OCI-LY1 (cell line): ENCODE data around the gene ANKRD34B.

ENCODE experiments used
- H2AFZ ChIP-seq: fragments of 200-600 bp; sonication (generic), shearing (Covaris generic); 2 replicates; pipeline ENCODE4 v1.6.0; 2014; ENCODE audit warnings: antibody characterized with exemption, mild to moderate bottlenecking, low read length
- H3F3A ChIP-seq: fragments of 200-600 bp; sonication (generic), shearing (Covaris generic); 2 replicates; pipeline ENCODE4 v1.6.0; 2014; ENCODE audit warnings: mild to moderate bottlenecking, antibody characterized with exemption, low read length, moderate library complexity; ENCODE audit not compliant: insufficient read depth
- H3K27ac ChIP-seq: fragments of 200-600 bp; sonication (generic); 2 replicates; pipeline ENCODE4 v1.5.1; 2014; ENCODE audit warnings: low read length, mixed run types, mild to moderate bottlenecking, low read depth; ENCODE audit not compliant: poor library complexity, severe bottlenecking
- H3K27me3 ChIP-seq: fragments of 200-600 bp; sonication (generic); 2 replicates; pipeline ENCODE4 v1.6.0; 2014; ENCODE audit warnings: antibody characterized with exemption, mild to moderate bottlenecking, low read length, moderate library complexity; ENCODE audit not compliant: insufficient read depth
- H3K36me3 ChIP-seq: fragments of 200-600 bp; sonication (generic); 2 replicates; pipeline ENCODE4 v1.6.1; 2014; ENCODE audit warnings: mild to moderate bottlenecking, antibody characterized with exemption, low read length, moderate library complexity, mixed read lengths; ENCODE audit not compliant: insufficient read depth
- H3K4me1 ChIP-seq: fragments of 200-600 bp; sonication (generic); 2 replicates; pipeline ENCODE4 v1.5.1; 2014; ENCODE audit warnings: mild to moderate bottlenecking, low read length, moderate library complexity; ENCODE audit not compliant: insufficient read depth, severe bottlenecking
- H3K4me2 ChIP-seq: fragments of 200-600 bp; sonication (generic), shearing (Covaris generic); 2 replicates; pipeline ENCODE4 v1.6.1; 2014; ENCODE audit warnings: low read length
- H3K4me3 ChIP-seq: fragments of 200-600 bp; sonication (generic); 2 replicates; pipeline ENCODE4 v1.5.1; 2014; ENCODE audit warnings: low read length, low read depth, mild to moderate bottlenecking, mixed read lengths; ENCODE audit not compliant: poor library complexity, severe bottlenecking
- H3K79me2 ChIP-seq: fragments of 200-600 bp; shearing (Covaris generic); 2 replicates; pipeline ENCODE4 v1.6.1; 2016; ENCODE audit warnings: mixed run types, low read length, mixed read lengths; ENCODE audit not compliant: insufficient read depth
- H3K9ac ChIP-seq: fragments of 200-600 bp; sonication (generic), shearing (Covaris generic); 2 replicates; pipeline ENCODE4 v1.6.1; 2014; ENCODE audit warnings: mild to moderate bottlenecking, low read length, mixed read lengths
- H3K9me2 ChIP-seq: fragments of 200-600 bp; sonication (generic), shearing (Covaris generic); 2 replicates; pipeline ENCODE4 v1.6.1; 2014; ENCODE audit warnings: low read depth, mild to moderate bottlenecking, low read length, mixed read lengths
- H3K9me3 ChIP-seq: fragments of 200-600 bp; shearing (Covaris generic); 2 replicates; pipeline ENCODE4 v1.6.1; 2014; ENCODE audit warnings: low read length, mixed read lengths
- H4K20me1 ChIP-seq: fragments of 200-600 bp; sonication (generic), shearing (Covaris generic); 2 replicates; pipeline ENCODE4 v1.6.0; 2016; ENCODE audit warnings: mild to moderate bottlenecking, low read length; ENCODE audit not compliant: insufficient read depth
- CTCF ChIP-seq: fragments of 200-600 bp; sonication (generic), shearing (Covaris generic); IDR thresholded peaks from 2 replicates; pipeline ENCODE4 v1.5.1; 2017; ENCODE audit warnings: mild to moderate bottlenecking, antibody characterized with exemption, low read length, moderate library complexity, mixed read lengths
- EZH2 ChIP-seq: fragments of 200-600 bp; sonication (generic), shearing (Covaris generic); IDR thresholded peaks from 2 replicates; pipeline ENCODE4 v1.8.0; 2017; ENCODE audit warnings: borderline replicate concordance, mixed run types, mild to moderate bottlenecking, antibody characterized with exemption, low read length, moderate library complexity, mixed read lengths

The ANKRD34B gene

GRCh38 chr5:80569961-80570786 lies at the start of gene ANKRD34B:
ANKRD34B (minus strand) TSS chr5:80570280; CDS start chr5:80560019, 10,261 bp downstream.
- Histone ChIP-seq H3K4me2 (no peak within 1 kb of the TSS; the same call in 1 of the 2 replicates), H3F3A (no peaks in the 10 kb centered on the region), H3K4me1 (no peaks in the 10 kb centered on the region), H4K20me1 (no peaks in the 10 kb centered on the region), H2AFZ (no peak within 1 kb of the TSS), H3K27me3 (peaks cover 4% of the 10 kb centered on the region; the same call in 1 of the 2 replicates), H3K4me3 (no peak within 1 kb of the TSS), H3K27ac (no peak within 1 kb of the TSS), H3K9ac (no peak within 1 kb of the TSS), H3K9me2 (no peaks in the 10 kb centered on the region), H3K36me3 (no peaks in the 10 kb centered on the region), H3K9me3 (no peaks in the 10 kb centered on the region), H3K79me2 (no peaks in the 10 kb centered on the region)
- no peak for TF ChIP-seq CTCF
- TF ChIP-seq EZH2 = no peak

DNA sequence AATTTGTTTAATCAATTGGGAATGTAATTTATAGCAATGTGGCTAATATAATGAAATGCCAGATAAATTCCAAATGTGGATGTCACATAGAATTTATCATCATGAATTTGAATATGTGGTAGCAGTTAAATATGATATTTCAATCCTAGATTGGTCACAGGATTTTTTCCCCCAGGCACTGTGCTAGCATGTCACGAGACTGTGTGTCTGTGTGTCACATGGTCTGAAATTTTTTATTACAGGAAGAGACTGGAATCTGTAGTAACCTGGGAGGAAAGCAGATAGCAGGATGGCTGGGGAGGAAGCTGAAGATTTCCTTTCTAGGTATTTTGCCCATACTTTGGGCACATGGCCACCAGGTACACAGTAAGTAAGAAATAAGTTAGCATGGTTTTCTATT lies 49.0 kb upstream of the ANKRD34B start:
- Histone ChIP-seq H3K36me3 (no peaks in the 10 kb centered on the region), H3K4me1 (no peaks in the 10 kb centered on the region), H3K4me2 (no peak overlapping the region), H2AFZ (no peak overlapping the region), H3K4me3 (no peak overlapping the region), H3K79me2 (no peaks in the 10 kb centered on the region), H3K9ac (no peak overlapping the region), H3K9me3 (no peaks in the 10 kb centered on the region), H3K9me2 (no peaks in the 10 kb centered on the region), H3K27ac (no peak overlapping the region), H3K27me3 (no peaks in the 10 kb centered on the region), H4K20me1 (no peaks in the 10 kb centered on the region), H3F3A (no peaks in the 10 kb centered on the region)
- TF ChIP-seq EZH2 = no peak
- TF ChIP-seq CTCF = no peak

DNA sequence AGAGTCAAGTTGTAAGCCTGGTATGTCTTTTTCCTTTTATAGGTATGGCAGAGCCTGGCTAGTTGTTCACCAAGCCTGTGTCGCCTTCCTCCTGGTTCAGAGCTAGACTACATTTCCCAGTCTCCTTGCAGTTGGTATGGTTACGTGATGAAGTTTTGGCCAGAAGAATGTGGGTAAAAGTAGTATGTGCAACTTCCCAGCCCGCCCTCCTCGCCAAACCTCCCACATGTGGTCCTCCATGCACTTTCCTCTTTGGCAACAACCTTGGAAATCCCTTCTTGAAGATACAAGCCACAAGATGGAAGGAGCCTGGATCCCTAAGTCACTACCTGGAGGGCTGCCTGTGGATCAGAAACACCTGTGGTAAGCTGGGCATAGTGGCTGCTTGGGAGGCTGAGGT lies 48.4 kb upstream of the ANKRD34B start:
- no peaks in the 10 kb centered on the region for H3K36me3 ChIP-seq

More for the DNA sequence above, 48.4 kb upstream of the ANKRD34B start:
- Histone ChIP-seq H3K4me1 (no peaks in the 10 kb centered on the region), H3F3A (no peaks in the 10 kb centered on the region), H3K9ac (no peak overlapping the region), H3K9me3 (no peaks in the 10 kb centered on the region), H3K27ac (no peak overlapping the region), H2AFZ (no peak overlapping the region), H3K79me2 (no peaks in the 10 kb centered on the region), H3K27me3 (no peaks in the 10 kb centered on the region), H3K9me2 (no peaks in the 10 kb centered on the region), H3K4me3 (no peak overlapping the region), H3K4me2 (no peak overlapping the region), H4K20me1 (no peaks in the 10 kb centered on the region)
- TF ChIP-seq EZH2 (no peak), CTCF (no peak)
